ENCODE measurements around the gene CAPN12.
A peak's percentile ranks its signal among the peaks of the same experiment; 100 is the strongest.

CAPN12 gene

DNA sequence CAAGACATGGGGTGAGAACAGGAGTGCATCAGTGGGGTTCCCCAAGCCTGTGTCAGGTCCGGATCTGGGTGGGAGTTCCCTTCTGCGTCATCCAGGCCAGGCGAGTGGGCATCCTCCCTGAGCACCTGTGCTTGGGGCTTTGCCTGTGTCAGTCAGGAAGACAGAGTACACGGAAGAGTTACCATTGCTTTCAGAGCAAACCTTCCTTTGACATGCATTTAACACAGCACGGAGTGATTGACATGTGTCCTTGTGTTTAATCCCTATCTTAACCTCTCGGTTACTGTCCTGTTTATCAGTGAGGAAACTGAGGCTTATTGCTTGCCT is 47.6 kb downstream of the CAPN12 start:
- Histone ChIP-seq H3K27ac (ENCODE audit: low read length) (no peak overlapping the region), H3K9ac (ENCODE audit: low read length) (no peak overlapping the region), H3K4me1 (ENCODE audit: control insufficient read depth, low read depth, low read length) (peaks cover 27% of the 10 kb centered on the region), H3K9me3 (ENCODE audit: control insufficient read depth, low read depth, low read length) (no peaks in the 10 kb centered on the region), H3K36me3 (ENCODE audit: control insufficient read depth, low read depth, low read length) (peaks cover 15% of the 10 kb centered on the region), H3K27me3 (ENCODE audit: control insufficient read depth, insufficient read depth, low read length) (no peaks in the 10 kb centered on the region), H3K4me3 (ENCODE audit: low read length) (no peak overlapping the region)

DNA sequence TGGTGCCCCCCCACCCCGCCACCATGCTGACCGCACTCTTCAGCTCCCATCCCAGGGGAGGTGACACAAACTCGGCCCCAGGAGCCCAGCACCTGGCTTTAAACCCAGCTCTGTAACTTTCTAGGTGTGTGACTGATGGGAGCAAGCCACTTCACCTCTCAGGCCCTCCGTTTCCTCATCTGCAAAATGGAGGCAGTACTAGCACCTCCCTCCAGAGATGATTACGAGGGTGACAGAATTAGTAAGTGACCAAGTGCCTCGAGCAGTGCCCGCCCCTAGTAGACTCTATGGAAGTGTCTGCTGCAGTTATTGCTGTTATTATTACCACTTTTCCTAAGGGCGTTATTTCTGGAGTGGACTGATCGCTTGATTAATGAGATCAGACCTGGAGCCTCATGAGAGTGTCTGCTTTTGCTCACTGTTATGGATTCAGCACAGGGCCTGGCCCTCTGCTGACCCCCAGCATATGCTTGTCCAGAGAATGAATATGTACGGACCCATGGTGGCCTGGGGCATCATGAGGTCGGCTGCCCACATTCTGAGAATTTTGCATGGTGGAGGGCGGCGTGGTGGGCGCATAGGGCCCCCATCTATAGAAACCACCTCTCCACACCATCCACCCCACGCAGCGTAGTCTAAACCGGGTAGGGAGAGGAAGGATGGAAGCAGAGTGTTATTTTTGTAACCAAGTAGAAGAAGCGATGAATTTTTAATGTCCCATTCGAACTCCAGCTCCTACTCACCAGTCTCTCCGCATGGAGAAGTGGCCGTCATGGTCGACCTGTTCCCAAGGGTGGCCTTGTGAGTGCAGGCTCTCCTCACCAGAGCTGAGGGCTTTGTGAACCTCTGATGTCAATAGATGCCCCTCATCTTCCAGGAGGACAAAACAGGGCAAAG is 48.2 kb downstream of the CAPN12 start:
- Histone ChIP-seq H3K4me1 (ENCODE audit: control insufficient read depth, low read depth, low read length) (peaks cover 27% of the 10 kb centered on the region), H3K9me3 (ENCODE audit: control insufficient read depth, low read depth, low read length) (no peaks in the 10 kb centered on the region), H3K27ac (ENCODE audit: low read length) (no peak overlapping the region), H3K27me3 (ENCODE audit: control insufficient read depth, insufficient read depth, low read length) (no peaks in the 10 kb centered on the region), H3K9ac (ENCODE audit: low read length) (no peak overlapping the region), H3K4me3 (ENCODE audit: low read length) (no peak overlapping the region), H3K36me3 (ENCODE audit: control insufficient read depth, low read depth, low read length) (peaks cover 9% of the 10 kb centered on the region)

DNA sequence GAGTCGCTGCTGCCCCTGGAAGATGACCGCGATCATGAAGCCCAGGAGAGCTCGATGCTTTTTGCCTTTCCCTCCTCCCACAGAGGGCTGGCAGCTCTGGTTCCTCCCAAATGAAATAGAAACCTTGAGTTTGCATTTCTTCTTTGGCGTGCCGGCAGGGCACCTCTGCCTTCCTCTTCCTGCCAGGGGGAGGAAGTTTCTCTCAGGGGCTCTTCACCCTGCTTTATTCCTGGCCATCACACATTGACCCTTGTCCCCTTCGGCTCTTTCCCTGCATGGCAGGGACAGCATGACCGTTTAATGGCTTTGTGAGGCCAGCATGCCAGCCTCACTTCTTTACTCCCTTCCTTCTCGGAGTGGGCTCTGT is 49.0 kb downstream of the CAPN12 start:
- H3K4me1 ChIP-seq (ENCODE audit: control insufficient read depth, low read depth, low read length) = peaks cover 27% of the 10 kb centered on the region
- peaks cover 1% of the 10 kb centered on the region for H3K36me3 ChIP-seq (ENCODE audit: control insufficient read depth, low read depth, low read length)
- no peaks in the 10 kb centered on the region for H3K27me3 ChIP-seq (ENCODE audit: control insufficient read depth, insufficient read depth, low read length)
- H3K27ac ChIP-seq (ENCODE audit: low read length) = no peak overlapping the region
- no peaks in the 10 kb centered on the region for H3K9me3 ChIP-seq (ENCODE audit: control insufficient read depth, low read depth, low read length)
- H3K9ac ChIP-seq (ENCODE audit: low read length) = no peak overlapping the region
- H3K4me3 ChIP-seq (ENCODE audit: low read length) = no peak overlapping the region

DNA sequence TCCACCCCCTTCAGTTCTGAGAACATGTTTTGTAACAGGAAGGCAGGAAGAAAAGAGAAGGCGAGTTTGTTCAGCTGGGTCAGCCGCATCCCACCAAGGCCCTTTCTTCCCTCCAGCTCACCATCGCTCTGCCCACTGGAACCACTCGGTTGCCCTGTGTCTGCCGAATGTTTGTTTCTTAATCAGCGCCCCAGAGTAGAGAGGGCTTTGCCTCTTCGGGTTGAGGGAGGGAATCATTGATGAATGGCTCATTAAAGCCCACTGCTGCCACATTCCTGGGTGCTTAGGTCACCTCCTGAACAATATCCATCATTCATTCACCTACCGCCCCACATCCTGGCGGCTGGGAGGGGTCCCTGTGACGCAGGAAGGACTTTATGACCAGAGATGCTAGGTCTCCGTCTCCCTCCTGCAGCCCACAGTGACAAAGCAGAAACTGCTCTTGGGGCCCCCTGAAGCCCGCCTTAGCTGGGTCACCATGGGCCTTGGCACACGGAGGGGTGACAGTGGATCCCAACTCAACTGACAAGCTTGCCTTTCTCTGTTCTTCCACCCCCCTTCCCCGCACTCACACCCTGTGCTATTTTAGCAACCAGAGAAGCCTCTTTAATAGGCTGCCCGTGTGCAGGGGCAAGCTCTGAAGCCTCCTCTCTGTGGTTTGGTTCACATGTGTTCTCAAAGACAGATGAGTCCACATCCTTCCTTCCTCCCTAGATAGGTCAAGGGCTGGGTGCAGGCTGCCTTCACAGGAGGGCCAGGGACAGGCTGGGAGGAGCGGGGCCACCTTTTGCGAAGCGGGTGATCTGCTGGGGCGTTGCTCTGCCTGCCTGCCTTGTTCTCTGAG is 50.7 kb downstream of the CAPN12 start:
- no peaks in the 10 kb centered on the region for H3K9me3 ChIP-seq (ENCODE audit: control insufficient read depth, low read depth, low read length)
- no peaks in the 10 kb centered on the region for H3K27me3 ChIP-seq (ENCODE audit: control insufficient read depth, insufficient read depth, low read length)
- no peak overlapping the region for H3K4me3 ChIP-seq (ENCODE audit: low read length)
- H3K36me3 ChIP-seq (ENCODE audit: control insufficient read depth, low read depth, low read length) = no peaks in the 10 kb centered on the region
- H3K27ac ChIP-seq (ENCODE audit: low read length) = peak overlapping the region; percentile 8
- H3K4me1 ChIP-seq (ENCODE audit: control insufficient read depth, low read depth, low read length) = peaks cover 33% of the 10 kb centered on the region
- H3K9ac ChIP-seq (ENCODE audit: low read length) = peak overlapping the region; percentile 12

DNA sequence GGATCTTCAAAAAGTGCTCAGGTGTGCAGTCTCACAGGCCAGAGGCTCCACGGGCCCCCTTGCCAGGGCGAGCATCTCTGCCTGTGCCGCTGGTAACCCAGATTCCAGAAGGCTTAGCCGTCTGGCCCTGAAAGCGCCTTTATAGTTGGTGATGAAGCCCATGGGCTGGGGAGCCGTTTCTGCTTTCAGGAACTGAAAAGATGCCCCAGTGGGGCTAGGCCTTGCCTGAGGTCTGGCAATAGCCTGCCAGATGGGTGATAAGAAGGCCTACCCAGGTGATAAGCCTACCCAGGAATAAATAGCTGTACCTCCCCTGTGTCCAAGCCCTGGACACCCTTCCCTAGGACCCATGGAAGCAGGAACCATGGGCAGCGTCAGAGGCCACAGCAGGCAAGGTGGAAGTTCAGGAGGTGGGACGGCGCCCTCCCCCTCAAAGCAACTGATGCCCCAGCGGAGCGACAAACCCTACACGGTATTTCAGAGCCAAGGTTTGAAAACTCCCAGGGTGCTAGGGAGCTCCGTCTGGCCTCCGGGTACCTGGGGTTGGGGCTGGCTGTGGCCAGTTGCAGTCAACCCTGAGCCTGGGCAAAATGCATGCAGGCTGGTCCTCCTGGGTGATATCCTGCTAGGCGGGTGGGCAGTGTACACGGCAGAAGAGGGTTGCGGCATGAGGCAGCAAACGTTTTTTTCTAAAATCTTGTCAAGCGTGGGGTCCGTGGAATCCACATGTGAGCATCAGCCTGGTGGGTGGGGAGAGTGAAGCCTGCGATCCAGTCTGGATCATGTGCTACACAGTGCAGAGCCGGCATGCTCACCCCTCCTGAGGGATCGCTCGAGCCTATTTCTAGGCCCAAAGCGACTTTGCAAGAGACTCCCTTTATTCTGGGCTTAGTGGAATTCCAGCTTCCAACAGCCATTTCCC is 51.6 kb downstream of the CAPN12 start:
- Histone ChIP-seq H3K27ac (ENCODE audit: low read length) (peak overlapping the region; percentile 8), H3K36me3 (ENCODE audit: control insufficient read depth, low read depth, low read length) (no peaks in the 10 kb centered on the region), H3K9ac (ENCODE audit: low read length) (no peak overlapping the region), H3K9me3 (ENCODE audit: control insufficient read depth, low read depth, low read length) (no peaks in the 10 kb centered on the region), H3K4me3 (ENCODE audit: low read length) (no peak overlapping the region), H3K4me1 (ENCODE audit: control insufficient read depth, low read depth, low read length) (peaks cover 27% of the 10 kb centered on the region), H3K27me3 (ENCODE audit: control insufficient read depth, insufficient read depth, low read length) (no peaks in the 10 kb centered on the region)

DNA sequence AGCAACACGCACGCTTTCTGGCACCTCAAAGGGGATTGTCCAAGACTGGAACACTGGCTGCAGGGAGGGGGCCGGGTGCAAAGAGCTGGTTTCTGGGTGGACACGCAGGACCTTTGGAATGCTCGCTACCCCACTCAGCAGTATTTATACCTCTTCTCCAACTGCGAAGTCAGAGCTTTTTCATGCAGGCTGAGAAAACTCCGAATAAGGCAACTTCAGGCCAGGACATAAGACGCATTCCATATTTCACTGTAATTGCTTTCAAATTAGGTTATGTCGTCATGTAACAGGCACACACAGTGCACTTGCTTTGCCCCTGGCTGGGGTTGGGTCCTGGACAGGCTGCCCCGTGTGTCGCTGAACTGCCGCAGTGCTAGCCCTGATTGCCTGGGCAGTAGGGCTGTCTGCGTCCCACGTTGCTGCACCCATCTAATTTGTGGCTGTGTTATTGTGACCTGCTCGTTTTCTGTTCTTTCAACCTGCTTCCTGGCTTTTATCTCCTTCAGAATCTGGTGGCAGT is 52.3 kb downstream of the CAPN12 start:
- H3K27ac ChIP-seq (ENCODE audit: low read length) = no peak overlapping the region
- no peaks in the 10 kb centered on the region for H3K36me3 ChIP-seq (ENCODE audit: control insufficient read depth, low read depth, low read length)
- H3K27me3 ChIP-seq (ENCODE audit: control insufficient read depth, insufficient read depth, low read length) = no peaks in the 10 kb centered on the region
- no peaks in the 10 kb centered on the region for H3K9me3 ChIP-seq (ENCODE audit: control insufficient read depth, low read depth, low read length)
- no peak overlapping the region for H3K9ac ChIP-seq (ENCODE audit: low read length)
- no peak overlapping the region for H3K4me3 ChIP-seq (ENCODE audit: low read length)
- H3K4me1 ChIP-seq (ENCODE audit: control insufficient read depth, low read depth, low read length) = peaks cover 27% of the 10 kb centered on the region

DNA sequence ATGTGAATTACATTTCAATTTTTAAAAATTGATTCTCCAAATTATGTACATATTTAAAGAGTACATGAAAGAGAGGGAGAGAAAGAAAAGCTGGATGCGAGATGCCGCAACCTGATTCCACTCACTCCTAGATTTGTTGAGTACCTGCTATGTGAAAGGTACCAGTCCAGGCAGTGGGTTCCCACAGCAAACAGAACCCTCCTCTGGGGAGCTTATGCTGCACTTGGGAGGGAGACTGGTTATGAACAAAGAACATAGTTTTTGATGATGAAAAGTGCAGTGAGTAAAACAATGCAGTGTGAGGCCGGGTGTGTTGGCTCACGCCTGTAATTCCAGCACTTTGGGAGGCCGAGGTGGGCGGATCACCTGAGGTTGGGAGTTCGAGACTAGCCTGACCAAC is 53.4 kb downstream of the CAPN12 start:
- Histone ChIP-seq H3K27me3 (ENCODE audit: control insufficient read depth, insufficient read depth, low read length) (no peaks in the 10 kb centered on the region), H3K27ac (ENCODE audit: low read length) (no peak overlapping the region), H3K4me1 (ENCODE audit: control insufficient read depth, low read depth, low read length) (peaks cover 36% of the 10 kb centered on the region), H3K4me3 (ENCODE audit: low read length) (no peak overlapping the region), H3K36me3 (ENCODE audit: control insufficient read depth, low read depth, low read length) (no peaks in the 10 kb centered on the region), H3K9ac (ENCODE audit: low read length) (no peak overlapping the region), H3K9me3 (ENCODE audit: control insufficient read depth, low read depth, low read length) (no peaks in the 10 kb centered on the region)

DNA sequence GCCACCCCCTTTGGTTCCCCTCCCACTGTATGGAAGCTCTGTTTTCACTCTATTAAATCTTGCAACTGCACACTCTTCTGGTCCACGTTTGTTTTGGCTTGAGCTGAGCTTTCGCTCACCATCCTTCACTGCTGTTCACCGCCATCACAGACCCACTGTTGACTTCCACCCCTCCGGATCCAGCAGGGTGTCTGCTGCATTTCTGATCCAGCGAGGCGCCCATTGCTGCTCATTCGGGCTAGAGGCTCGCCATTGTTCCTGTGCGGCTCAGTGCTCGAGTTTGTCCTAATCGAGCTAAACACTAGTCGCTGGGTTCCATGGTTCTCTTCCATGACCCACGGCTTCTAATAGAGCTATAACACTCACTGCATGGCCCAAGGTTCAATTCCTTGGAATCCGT is 54.1 kb downstream of the CAPN12 start:
- Histone ChIP-seq H3K27ac (ENCODE audit: low read length) (no peak overlapping the region), H3K9ac (ENCODE audit: low read length) (no peak overlapping the region), H3K4me1 (ENCODE audit: control insufficient read depth, low read depth, low read length) (peaks cover 43% of the 10 kb centered on the region), H3K4me3 (ENCODE audit: low read length) (no peak overlapping the region), H3K27me3 (ENCODE audit: control insufficient read depth, insufficient read depth, low read length) (no peaks in the 10 kb centered on the region), H3K36me3 (ENCODE audit: control insufficient read depth, low read depth, low read length) (no peaks in the 10 kb centered on the region), H3K9me3 (ENCODE audit: control insufficient read depth, low read depth, low read length) (no peaks in the 10 kb centered on the region)

DNA sequence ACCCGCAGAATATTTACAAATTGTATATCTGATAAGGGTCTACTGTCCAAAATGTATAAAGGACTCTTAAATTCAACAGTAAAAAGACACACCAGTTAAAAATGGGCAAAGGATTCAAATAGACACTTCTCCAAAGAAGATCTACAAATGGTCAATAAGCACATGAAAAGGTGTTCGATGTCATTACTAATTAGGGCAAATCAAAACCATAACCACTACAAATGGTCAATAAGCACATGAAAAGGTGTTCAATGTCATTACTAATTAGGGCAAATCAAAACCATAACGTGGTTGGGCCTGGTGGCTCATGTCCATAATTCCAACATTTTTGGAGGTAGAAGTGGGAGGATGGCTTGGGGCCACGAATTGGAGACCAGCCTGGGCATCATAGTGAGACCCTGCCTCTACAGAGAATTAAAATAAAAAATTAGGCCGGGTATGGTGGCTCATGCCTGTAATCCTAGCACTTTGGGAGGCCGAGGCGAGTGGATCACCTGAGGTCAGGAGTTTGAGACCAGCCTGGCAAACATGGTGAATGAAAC is 56.4 kb downstream of the CAPN12 start:
- H3K4me1 ChIP-seq (ENCODE audit: control insufficient read depth, low read depth, low read length) = peaks cover 54% of the 10 kb centered on the region
- no peak overlapping the region for H3K9ac ChIP-seq (ENCODE audit: low read length)
- no peak overlapping the region for H3K27ac ChIP-seq (ENCODE audit: low read length)
- no peaks in the 10 kb centered on the region for H3K9me3 ChIP-seq (ENCODE audit: control insufficient read depth, low read depth, low read length)
- H3K4me3 ChIP-seq (ENCODE audit: low read length) = no peak overlapping the region
- H3K36me3 ChIP-seq (ENCODE audit: control insufficient read depth, low read depth, low read length) = no peaks in the 10 kb centered on the region
- H3K27me3 ChIP-seq (ENCODE audit: control insufficient read depth, insufficient read depth, low read length) = no peaks in the 10 kb centered on the region

DNA sequence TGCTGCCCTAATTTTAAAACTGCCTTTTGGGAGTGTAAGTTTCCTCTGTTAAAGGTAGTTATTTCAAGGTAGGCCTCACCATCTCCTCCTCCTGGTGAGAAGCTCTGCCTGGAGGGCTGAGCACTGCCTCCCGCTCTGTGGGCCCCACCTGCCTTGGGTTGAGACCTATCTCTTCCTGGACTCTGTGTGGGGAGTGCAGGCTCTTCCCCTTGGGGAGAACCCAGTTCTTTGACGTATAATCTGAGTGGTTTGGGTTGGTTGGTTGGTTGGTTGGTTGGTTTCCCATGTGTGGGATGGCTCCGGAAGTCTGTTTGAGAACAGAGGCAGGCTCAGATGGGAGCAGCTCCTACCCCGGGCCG is 57.8 kb downstream of the CAPN12 start:
- Histone ChIP-seq H3K4me3 (ENCODE audit: low read length) (peak overlapping the region; percentile 8), H3K9ac (ENCODE audit: low read length) (peak overlapping the region; percentile 31), H3K9me3 (ENCODE audit: control insufficient read depth, low read depth, low read length) (no peaks in the 10 kb centered on the region), H3K4me1 (ENCODE audit: control insufficient read depth, low read depth, low read length) (peaks cover 49% of the 10 kb centered on the region), H3K27ac (ENCODE audit: low read length) (peak overlapping the region; percentile 68), H3K27me3 (ENCODE audit: control insufficient read depth, insufficient read depth, low read length) (no peaks in the 10 kb centered on the region), H3K36me3 (ENCODE audit: control insufficient read depth, low read depth, low read length) (no peaks in the 10 kb centered on the region)

All from iPS-18a (cell line).